Fibroblast of skin of abdomen (primary cell): ENCODE data around the gene LORICRIN.
A peak's percentile ranks its signal among the peaks of the same experiment; 100 is the strongest.

ENCODE experiments used
- DNase-seq: peaks from one replicate; pipeline ENCODE4 v3.0.0-alpha.2; 2013

LORICRIN gene

GRCh38 chr1:153250166-153250565 is 9.3 kb upstream of the LORICRIN start:
- no peak for DNase-seq

- DNase-seq, result no peak
These were observed 8.4 kb upstream of the LORICRIN start for GRCh38 chr1:153251087-153251486.

GRCh38 chr1:153251562-153251961 is 7.9 kb upstream of the LORICRIN start:
- DNase-seq, result no peak

- DNase-seq, result no peak
These were observed 7.5 kb upstream of the LORICRIN start for GRCh38 chr1:153251988-153252387.

GRCh38 chr1:153253076-153253475 is 6.4 kb upstream of the LORICRIN start:
- no peak for DNase-seq

GRCh38 chr1:153253693-153254092 is 5.8 kb upstream of the LORICRIN start:
- DNase-seq, result no peak

- no peak for DNase-seq
These were observed 1.2 kb downstream of the LORICRIN start for GRCh38 chr1:153260585-153261280.

GRCh38 chr1:153261281-153262069 is 2.0 kb downstream of the LORICRIN start:
- peak; percentile 19 for DNase-seq

GRCh38 chr1:153262070-153262366 is 2.5 kb downstream of the LORICRIN start:
- DNase-seq, result no peak

- DNase-seq, result no peak
These were observed 3.1 kb downstream of the LORICRIN start for GRCh38 chr1:153262462-153263157.

- no peak for DNase-seq
These were observed 6.0 kb downstream of the LORICRIN start for GRCh38 chr1:153265457-153265856.

GRCh38 chr1:153271711-153272110 is 12.2 kb downstream of the LORICRIN start:
- no peak for DNase-seq

- no peak for DNase-seq
These were observed 12.7 kb downstream of the LORICRIN start for GRCh38 chr1:153272186-153272585.

- DNase-seq, result no peak
These were observed 18.4 kb downstream of the LORICRIN start for GRCh38 chr1:153277852-153278251.

- no peak for DNase-seq
These were observed 29.3 kb downstream of the LORICRIN start for GRCh38 chr1:153288634-153289275.

- no peak for DNase-seq
These were observed 32.0 kb downstream of the LORICRIN start for GRCh38 chr1:153291514-153291913.

GRCh38 chr1:153292185-153292584 is 32.7 kb downstream of the LORICRIN start:
- no peak for DNase-seq

GRCh38 chr1:153292740-153293479 is 33.4 kb downstream of the LORICRIN start:
- DNase-seq, result no peak

GRCh38 chr1:153293480-153293775 is 33.9 kb downstream of the LORICRIN start:
- no peak for DNase-seq

- DNase-seq, result no peak
These were observed 34.4 kb downstream of the LORICRIN start for GRCh38 chr1:153293851-153294250.

GRCh38 chr1:153302308-153302707 is 42.8 kb downstream of the LORICRIN start:
- no peak for DNase-seq

- no peak for DNase-seq
These were observed 46.2 kb downstream of the LORICRIN start for GRCh38 chr1:153305682-153306081.
